CD14-positive monocyte (primary cell): ENCODE measurements around the gene KBTBD13. TPM values are rescaled to one million over a fixed set of nuclear protein-coding genes. Genes with fewer than 3 reads are reported as not detected.

Source experiments
- DNase-seq, 3 donors: peaks; one replicate each; pipeline ENCODE4 v3.0.0-alpha.2; 2011 to 2022
- H2AFZ ChIP-seq: 2 replicates; pipeline ENCODE4 v1.6.0; 2012; ENCODE audit warnings: mild to moderate bottlenecking, low read depth, low read length, inconsistent platforms; ENCODE audit not compliant: insufficient read depth, poor library complexity, severe bottlenecking
- H3K27ac ChIP-seq, 2 donors: 1 replicate in 1 of 2; 2 replicates in 1 of 2; pipeline ENCODE4 v1.5.1; 2012 to 2013; ENCODE audit warnings: low read length in 2 of 2, control low read depth in 1 of 2, inconsistent platforms in 1 of 2, low read depth in 1 of 2, mild to moderate bottlenecking in 1 of 2
- H3K27me3 ChIP-seq, 2 donors: one replicate each; pipeline versions ENCODE4 v1.6.0 to v1.6.1; 2011 to 2013; ENCODE audit warnings: low read length in 2 of 2; ENCODE audit not compliant: control insufficient read depth in 2 of 2, insufficient read depth in 2 of 2
- H3K36me3 ChIP-seq, 2 donors: replicated peaks in 1 of 2; 1 replicate in 1 of 2; 2 replicates in 1 of 2; pipeline versions ENCODE4 v1.5.1 to v1.6.1; 2012 to 2013; ENCODE audit warnings: low read length in 2 of 2, control low read depth in 1 of 2, inconsistent platforms in 1 of 2, mild to moderate bottlenecking in 1 of 2; ENCODE audit not compliant: insufficient read depth in 2 of 2, control insufficient read depth in 1 of 2
- H3K4me1 ChIP-seq, 2 donors: 1 replicate in 1 of 2; 2 replicates in 1 of 2; pipeline versions ENCODE4 v1.5.1 to v1.6.1; 2012 to 2013; ENCODE audit warnings: low read length in 2 of 2, control low read depth in 1 of 2, inconsistent platforms in 1 of 2, mild to moderate bottlenecking in 1 of 2, moderate library complexity in 1 of 2; ENCODE audit not compliant: insufficient read depth in 2 of 2, control insufficient read depth in 1 of 2
- H3K4me2 ChIP-seq: replicated peaks from 2 replicates; pipeline ENCODE3; 2012; ENCODE audit warnings: low read length, moderate library complexity, mild to moderate bottlenecking; ENCODE audit not compliant: poor library complexity, severe bottlenecking; ENCODE audit errors: extremely low read depth
- H3K4me3 ChIP-seq, 3 experiments: fragments of 200-600 bp in 1 of 3; sonication (generic) in 1 of 3; replicated peaks in 1 of 3; 1 replicate in 2 of 3; 2 replicates in 1 of 3; pipeline ENCODE4 v1.5.1; 2011 to 2013; ENCODE audit warnings: low read length in 3 of 3, mild to moderate bottlenecking in 3 of 3, control low read depth in 2 of 3, low read depth in 2 of 3, inconsistent platforms in 1 of 3, moderate library complexity in 1 of 3
- H3K79me2 ChIP-seq: 2 replicates; pipeline ENCODE4 v1.6.0; 2012; ENCODE audit warnings: mild to moderate bottlenecking, control low read depth, inconsistent platforms, low read length, moderate library complexity; ENCODE audit not compliant: insufficient read depth
- H3K9ac ChIP-seq: 2 replicates; pipeline ENCODE4 v1.6.0; 2017; ENCODE audit warnings: low read length, mild to moderate bottlenecking; ENCODE audit not compliant: insufficient read depth, poor library complexity, severe bottlenecking
- H3K9me3 ChIP-seq, 2 donors: replicated peaks in 1 of 2; 1 replicate in 1 of 2; 2 replicates in 1 of 2; pipeline versions ENCODE4 v1.5.1 to v1.6.1; 2012 to 2013; ENCODE audit warnings: low read length in 2 of 2, control low read depth in 1 of 2; ENCODE audit not compliant: control insufficient read depth in 1 of 2, insufficient read depth in 1 of 2
- H4K20me1 ChIP-seq: 2 replicates; pipeline ENCODE4 v1.6.0; 2012; ENCODE audit warnings: mild to moderate bottlenecking, low read length, control low read depth, moderate library complexity; ENCODE audit not compliant: insufficient read depth
- H3K27ac Mint-ChIP-seq, 7 donors: one replicate each; pipeline ENCODE4 v1.8.0; 2020; ENCODE audit warnings: mild to moderate bottlenecking in 7 of 7, mixed read lengths in 7 of 7, moderate library complexity in 6 of 7, inconsistent platforms in 2 of 7
- H3K27me3 Mint-ChIP-seq, 3 donors: one replicate each; pipeline ENCODE4 v1.8.0; 2021 to 2022; ENCODE audit warnings: low read depth in 3 of 3, mild to moderate bottlenecking in 3 of 3, mixed read lengths in 3 of 3, moderate library complexity in 3 of 3, inconsistent platforms in 1 of 3
- H3K36me3 Mint-ChIP-seq, 2 donors: one replicate each; pipeline ENCODE4 v1.8.0; 2020; ENCODE audit warnings: mixed read lengths in 2 of 2, inconsistent platforms in 1 of 2, mild to moderate bottlenecking in 1 of 2
- H3K4me1 Mint-ChIP-seq: one replicate; pipeline ENCODE4 v1.8.0; 2020; ENCODE audit warnings: mild to moderate bottlenecking, mixed read lengths
- H3K4me3 Mint-ChIP-seq, 2 donors: one replicate each; pipeline ENCODE4 v1.8.0; 2020; ENCODE audit warnings: mild to moderate bottlenecking in 2 of 2, mixed read lengths in 2 of 2, moderate library complexity in 1 of 2
- H3K9me3 Mint-ChIP-seq, 7 donors: one replicate each; pipeline ENCODE4 v1.8.0; 2020 to 2022; ENCODE audit warnings: mixed read lengths in 7 of 7, mild to moderate bottlenecking in 6 of 7, moderate library complexity in 6 of 7, inconsistent platforms in 2 of 7
- WGBS: methylation state at CpG from one replicate; pipeline ENCODE4 v1.1.5; 2013; ENCODE audit warnings: missing lambda C conversion rate; ENCODE audit not compliant: insufficient coverage; 5-methylcytosine and 5-hydroxymethylcytosine counted together
- intact Hi-C, 2 donors: fragments of 100-400 bp; cut with micrococcal nuclease; formaldehyde crosslinking; loops; one replicate each; pipeline versions ENCODE4 v1.15.0 to v1.15.1; 2023
- polyA plus RNA-seq, 3 donors: library from polyadenylated mRNA; depleted of rRNA in 1 of 3; unstranded in 2 of 3; stranded (reverse) in 1 of 3; fragments of 300-500 nt in 2 of 3; fragments of >200 nt in 1 of 3; fragmentation: Illumina TruSeq in 2 of 3; gene quantifications; 1 replicate in 2 of 3; 2 replicates in 1 of 3; pipeline ENCODE4 v1.2.3, GENCODE V29; 2012 to 2021
- small RNA-seq: library from RNA; depleted of rRNA; stranded (forward); fragments of <200 nt; gene quantifications from one replicate; pipeline ENCODE3, GENCODE V24; 2012; ENCODE audit warnings: low read depth; ENCODE audit not compliant: insufficient read length
- TF ChIP-seq, protein P1 (sequence below): fragments of 200-600 bp; IDR thresholded peaks from one replicate; pipeline ENCODE4 v1.8.0; 2022; ENCODE audit warnings: antibody characterized with exemption, mild to moderate bottlenecking

Gene KBTBD13
- polyA plus RNA-seq, 3 donors: not detected

- Histone ChIP-seq H3K9me3 (no peaks in the 10 kb centered on the region), H3K9ac (no peak overlapping the region), H3K4me3 (no peak overlapping the region), H3K4me2 (no peak overlapping the region), H3K36me3 (peaks cover 65 to 88% of the 10 kb centered on the region in 2 donors), H3K27me3 (no peaks in the 10 kb centered on the region), H3K4me1 (no peaks in the 10 kb centered on the region), H2AFZ (no peak overlapping the region), H3K27ac (no peak overlapping the region), H4K20me1 (no peaks in the 10 kb centered on the region), H3K79me2 (peaks cover under 1% of the 10 kb centered on the region)
- TF ChIP-seq, protein P1, sequence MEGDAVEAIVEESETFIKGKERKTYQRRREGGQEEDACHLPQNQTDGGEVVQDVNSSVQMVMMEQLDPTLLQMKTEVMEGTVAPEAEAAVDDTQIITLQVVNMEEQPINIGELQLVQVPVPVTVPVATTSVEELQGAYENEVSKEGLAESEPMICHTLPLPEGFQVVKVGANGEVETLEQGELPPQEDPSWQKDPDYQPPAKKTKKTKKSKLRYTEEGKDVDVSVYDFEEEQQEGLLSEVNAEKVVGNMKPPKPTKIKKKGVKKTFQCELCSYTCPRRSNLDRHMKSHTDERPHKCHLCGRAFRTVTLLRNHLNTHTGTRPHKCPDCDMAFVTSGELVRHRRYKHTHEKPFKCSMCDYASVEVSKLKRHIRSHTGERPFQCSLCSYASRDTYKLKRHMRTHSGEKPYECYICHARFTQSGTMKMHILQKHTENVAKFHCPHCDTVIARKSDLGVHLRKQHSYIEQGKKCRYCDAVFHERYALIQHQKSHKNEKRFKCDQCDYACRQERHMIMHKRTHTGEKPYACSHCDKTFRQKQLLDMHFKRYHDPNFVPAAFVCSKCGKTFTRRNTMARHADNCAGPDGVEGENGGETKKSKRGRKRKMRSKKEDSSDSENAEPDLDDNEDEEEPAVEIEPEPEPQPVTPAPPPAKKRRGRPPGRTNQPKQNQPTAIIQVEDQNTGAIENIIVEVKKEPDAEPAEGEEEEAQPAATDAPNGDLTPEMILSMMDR: no peak
- H3K4me3 Mint-ChIP-seq: no peak overlapping the region
- no peaks in the 10 kb centered on the region for H3K4me1 Mint-ChIP-seq
- WGBS: 100% methylated on average over 1 of the region's 5 CpGs
- peaks cover 72 to 75% of the 10 kb centered on the region in 2 donors for H3K36me3 Mint-ChIP-seq
- intact Hi-C loops: no loop called here
- no peak for DNase-seq
- no peaks in the 10 kb centered on the region for H3K27me3 Mint-ChIP-seq
- H3K27ac Mint-ChIP-seq: no peak overlapping the region
- H3K9me3 Mint-ChIP-seq: no peaks in the 10 kb centered on the region
Measured at GRCh38 chr15:65115542-65115941, 39.0 kb downstream of the KBTBD13 start.

Small RNA genes within 50 kb of the gene (small RNA-seq; reads per million reads assigned to genes)
- gene AC013553.1: not detected

Other genes with a start within 250 kb of the KBTBD13 start
- 10 to 100 TPM; 54.1 to 93.5 (median 78.0) TPM for gene PLEKHO2, start 234.8 kb upstream of the KBTBD13 start, polyA plus RNA-seq
- 1 to 10 TPM in 1 of 3 donors, under 1 TPM in 2; 0.49 to 3.5 (median 0.90) TPM for gene ANKDD1A, start 164.8 kb upstream of the KBTBD13 start, polyA plus RNA-seq
- 100 to 1,000 TPM; 102 to 375 (median 358) TPM for gene SPG21, start 86.8 kb upstream of the KBTBD13 start, polyA plus RNA-seq
- gene MTFMT, start 47.1 kb upstream of the KBTBD13 start, polyA plus RNA-seq: 10 to 100 TPM in 1 of 3 donors, 1 to 10 TPM in 2; 5.1 to 10.8 (median 9.0) TPM
- gene SLC51B, start 31.4 kb upstream of the KBTBD13 start, polyA plus RNA-seq: not detected
- gene RASL12, start 8.8 kb upstream of the KBTBD13 start, polyA plus RNA-seq: not detected
- gene UBAP1L, start 38.5 kb downstream of the KBTBD13 start, polyA plus RNA-seq: 1 to 10 TPM in 1 of 3 donors, not detected in 2; 4.8 TPM
- gene PDCD7, start 57.1 kb downstream of the KBTBD13 start, polyA plus RNA-seq: 1 to 10 TPM; 3.1 to 6.9 (median 4.7) TPM
- gene CLPX, start 108.6 kb downstream of the KBTBD13 start, polyA plus RNA-seq: 10 to 100 TPM; 15.2 to 24.9 (median 20.0) TPM
- under 1 TPM in 1 of 3 donors, not detected in 2; 0.13 TPM for gene CILP, start 134.7 kb downstream of the KBTBD13 start, polyA plus RNA-seq
- 1 to 10 TPM; 4.8 to 6.9 (median 5.7) TPM for gene PARP16, start 210.1 kb downstream of the KBTBD13 start, polyA plus RNA-seq
- gene RNU5A-1, start 219.3 kb downstream of the KBTBD13 start, polyA plus RNA-seq: not detected
- not detected for gene RNU5B-1, start 227.9 kb downstream of the KBTBD13 start, polyA plus RNA-seq